Effector CD4-positive, alpha-beta T cell (primary cell): ENCODE measurements around the gene OGFOD3.
"Not testable (repeated sequence)": the region's sequence is repeated elsewhere in the genome, so short reads cannot be mapped to it uniquely, and the experiment has no call there.

Experiments used
- DNase-seq: peaks from one replicate; pipeline ENCODE4 v3.0.0-alpha.2; 2020

The OGFOD3 gene

DNA sequence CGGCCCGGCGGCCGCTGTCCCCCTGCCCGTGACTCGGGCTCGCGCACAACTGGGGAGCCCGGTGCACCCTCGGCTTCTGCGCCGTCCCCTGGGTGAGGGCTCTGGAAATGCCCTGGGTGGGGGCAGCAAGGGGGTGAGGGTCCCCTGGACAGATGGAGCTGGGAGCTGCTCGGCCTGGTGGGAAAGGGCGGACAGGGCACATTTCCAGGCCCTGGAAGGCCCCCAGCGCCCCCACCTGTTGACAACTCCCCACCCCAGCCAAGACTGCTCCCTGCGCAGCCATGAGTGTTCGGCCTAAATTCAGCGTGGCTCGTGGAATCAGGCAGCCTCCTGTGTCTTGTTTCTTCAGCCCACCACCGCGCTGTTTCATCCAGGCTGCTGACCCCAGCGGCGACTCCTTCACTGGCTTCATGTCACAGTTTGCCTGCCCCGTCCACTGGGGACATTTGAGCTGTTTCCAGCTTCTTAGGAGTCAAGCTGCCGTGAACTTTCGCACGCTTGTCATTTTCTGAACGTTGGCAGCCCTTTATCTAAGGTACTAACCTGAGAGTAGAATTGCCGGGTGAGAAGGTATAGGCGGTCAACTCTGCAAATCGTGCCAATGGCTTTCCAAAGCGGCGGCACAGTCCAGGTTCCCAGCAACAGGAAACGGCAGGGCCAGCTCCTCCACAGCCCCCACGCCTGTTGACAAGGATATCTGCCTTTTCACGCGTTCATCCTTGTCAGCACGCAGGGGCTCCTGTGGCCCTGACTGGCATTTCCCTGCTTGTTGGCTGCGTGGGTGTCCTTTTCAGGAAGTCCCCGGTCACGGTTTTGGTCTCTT is 45.9 kb downstream of the OGFOD3 start:
- no peak for DNase-seq

DNA sequence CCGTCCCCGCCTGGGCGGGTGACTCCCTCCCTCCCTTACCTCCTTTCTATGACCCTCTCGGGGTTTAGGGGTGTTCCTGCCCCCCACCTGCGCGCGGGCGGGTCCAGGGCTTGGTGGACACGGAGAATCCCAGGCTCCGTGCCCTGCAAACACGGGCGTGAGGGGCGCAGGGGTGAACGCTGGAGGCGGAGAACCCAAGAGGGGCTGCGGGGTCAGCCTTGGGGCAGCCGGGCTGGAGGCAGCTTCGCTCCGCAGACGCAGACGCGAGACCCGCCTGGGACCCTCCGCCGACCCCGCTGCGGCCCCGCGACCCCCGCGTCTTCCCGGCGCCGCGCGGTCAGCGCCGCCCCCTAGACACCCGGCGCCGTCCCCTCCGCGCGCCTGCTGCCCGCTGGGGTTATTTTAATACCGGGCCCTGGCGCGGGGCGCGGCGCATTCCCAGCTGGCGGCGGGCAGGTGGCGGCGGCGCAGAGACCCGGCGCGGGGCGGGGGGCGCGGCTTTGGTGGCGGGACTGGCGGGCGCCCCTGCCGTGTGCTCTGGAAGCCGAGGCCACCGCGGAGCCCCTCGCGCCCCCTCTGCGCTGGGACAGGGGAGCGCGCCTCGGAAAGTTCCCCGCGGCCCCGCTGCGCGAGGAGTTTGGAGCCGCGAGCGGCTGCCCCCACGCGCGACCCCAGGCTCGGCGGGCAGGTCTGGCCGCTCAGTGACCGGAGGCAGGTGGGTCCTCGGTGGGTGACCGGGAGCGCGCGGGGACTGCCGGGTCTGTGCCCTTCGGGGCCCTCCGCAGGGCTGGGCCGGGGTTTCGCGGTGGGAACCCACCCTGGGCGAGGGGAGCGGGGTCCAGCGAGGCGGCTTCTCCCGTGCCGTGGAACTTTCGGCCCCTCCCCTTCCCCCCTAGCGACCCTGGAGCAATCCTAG is 46.8 kb downstream of the OGFOD3 start, which contains the start of gene UTS2R:
Gene UTS2R, plus strand, starts transcription at position 433 of the 916 bp plus-strand sequence. CDS start 2,560 bp downstream, outside the sequence.
- DNase-seq: no peak

DNA sequence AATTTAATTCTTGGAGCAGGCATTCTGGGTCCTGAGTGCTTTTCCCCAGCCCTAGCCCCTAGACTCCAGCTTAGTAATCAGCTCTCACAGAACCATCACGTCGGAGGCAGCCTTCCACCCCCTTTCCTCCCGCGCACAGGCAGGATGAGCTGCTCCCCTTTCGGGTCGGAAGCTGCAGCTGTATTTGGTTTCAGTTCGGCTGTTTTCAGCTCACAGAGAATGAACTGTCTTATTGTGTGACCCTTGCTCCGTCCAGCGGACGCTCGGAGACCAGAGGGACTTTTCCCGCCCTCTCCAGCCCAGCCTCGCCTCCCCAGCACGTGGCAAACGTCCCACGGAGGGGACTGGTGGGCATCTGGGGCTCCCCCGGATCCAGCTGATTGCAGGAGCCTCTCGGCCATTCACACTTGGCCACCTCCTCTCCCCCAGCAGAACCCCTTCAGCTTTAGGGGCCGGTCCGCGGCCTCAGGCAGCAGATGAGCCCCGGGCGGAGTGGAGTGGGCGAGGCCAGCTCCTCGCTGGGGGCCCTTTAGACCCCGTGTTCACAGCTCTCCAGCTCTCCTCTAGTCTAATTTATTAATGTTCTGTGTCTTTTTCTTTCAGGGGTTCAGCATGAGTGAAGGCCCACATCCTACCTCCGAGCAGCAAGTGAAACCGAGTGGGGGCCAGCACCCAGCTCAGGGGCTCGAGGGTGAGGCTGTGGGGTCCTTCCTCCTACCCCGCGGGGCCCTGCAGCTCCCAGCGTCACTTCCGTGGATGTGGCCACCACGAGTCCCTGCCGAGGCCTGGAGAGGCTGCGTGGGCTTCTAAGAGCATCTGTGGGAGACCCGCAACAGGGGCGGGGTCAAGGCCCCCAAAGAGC is 47.7 kb downstream of the OGFOD3 start:
- no peak for DNase-seq

DNA sequence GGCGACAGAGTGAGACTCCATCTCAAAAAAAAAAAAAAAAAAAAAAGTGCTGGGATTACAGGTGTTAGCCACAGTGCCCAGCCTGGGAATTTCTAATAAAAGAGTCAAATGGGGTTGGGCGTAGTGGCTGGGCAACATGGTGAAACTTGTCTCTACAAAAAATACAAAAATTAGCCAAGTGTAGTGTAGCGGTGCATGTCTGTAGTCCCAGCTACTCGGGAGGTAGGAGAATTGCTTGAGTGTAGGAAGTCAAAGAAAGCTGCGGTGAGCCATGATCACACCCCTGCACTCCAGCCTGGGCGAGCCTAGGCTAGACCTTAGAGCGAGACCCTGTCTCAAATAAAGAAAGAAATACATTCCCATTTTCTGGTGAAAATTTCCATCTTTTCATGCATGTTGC is 49.2 kb downstream of the OGFOD3 start:
- no peak for DNase-seq

DNA sequence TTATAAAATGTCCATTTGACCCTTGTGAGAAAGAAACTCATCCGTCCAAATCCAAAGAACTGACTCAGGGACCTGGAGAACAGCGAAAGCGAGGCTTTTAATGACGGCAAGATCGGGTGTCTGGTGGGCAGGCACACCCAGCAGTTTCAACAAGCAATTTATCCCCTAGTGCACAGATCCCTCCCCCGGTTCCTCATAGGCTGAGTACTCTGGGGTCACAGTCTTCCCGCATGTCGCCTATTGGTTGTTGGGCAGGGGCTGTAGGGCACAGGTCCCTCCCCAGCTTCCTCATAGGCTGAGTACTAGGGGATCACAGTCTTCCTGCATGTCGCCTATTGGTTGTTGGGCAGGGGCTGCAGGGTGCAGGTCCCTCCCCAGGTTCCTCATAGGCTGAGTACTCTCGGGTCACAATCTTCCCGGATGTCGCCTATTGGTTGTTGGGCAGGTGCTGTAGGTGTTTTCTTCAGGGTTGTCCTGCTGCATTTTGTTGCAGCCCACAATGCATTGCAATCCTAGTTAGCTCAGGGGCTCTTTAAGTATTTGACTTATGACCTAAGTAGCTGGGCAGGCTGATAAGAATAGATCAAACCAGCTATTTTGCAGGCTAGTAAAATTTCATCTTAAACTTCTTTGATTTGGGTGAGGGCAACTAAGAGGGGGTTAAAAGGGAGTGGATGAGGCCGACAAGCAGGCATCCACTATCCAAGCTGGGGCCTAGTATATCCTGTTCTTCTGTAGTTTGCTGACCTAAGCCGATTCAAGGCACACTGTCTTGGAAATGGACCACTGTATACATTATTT is 50.5 kb downstream of the OGFOD3 start:
- DNase-seq: no peak

DNA sequence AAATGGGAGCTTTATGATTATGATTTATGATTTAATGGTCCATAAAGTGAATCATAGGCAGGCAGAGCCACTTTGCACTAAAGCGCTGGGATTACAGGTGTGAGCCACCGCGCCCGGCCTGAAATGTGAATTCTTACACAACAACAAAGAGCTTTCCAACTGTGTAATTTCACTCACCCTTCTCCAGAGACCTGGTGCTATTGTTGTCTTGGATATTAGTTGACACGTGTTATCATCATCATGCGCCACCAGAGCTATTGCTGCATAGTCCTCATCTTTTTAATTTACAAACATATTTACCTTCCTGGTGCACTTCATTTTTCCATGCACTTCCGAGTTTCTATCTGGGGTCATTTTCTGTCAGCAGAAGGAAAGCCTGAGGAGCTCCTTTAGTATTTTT is 51.6 kb downstream of the OGFOD3 start:
- DNase-seq: no peak

DNA sequence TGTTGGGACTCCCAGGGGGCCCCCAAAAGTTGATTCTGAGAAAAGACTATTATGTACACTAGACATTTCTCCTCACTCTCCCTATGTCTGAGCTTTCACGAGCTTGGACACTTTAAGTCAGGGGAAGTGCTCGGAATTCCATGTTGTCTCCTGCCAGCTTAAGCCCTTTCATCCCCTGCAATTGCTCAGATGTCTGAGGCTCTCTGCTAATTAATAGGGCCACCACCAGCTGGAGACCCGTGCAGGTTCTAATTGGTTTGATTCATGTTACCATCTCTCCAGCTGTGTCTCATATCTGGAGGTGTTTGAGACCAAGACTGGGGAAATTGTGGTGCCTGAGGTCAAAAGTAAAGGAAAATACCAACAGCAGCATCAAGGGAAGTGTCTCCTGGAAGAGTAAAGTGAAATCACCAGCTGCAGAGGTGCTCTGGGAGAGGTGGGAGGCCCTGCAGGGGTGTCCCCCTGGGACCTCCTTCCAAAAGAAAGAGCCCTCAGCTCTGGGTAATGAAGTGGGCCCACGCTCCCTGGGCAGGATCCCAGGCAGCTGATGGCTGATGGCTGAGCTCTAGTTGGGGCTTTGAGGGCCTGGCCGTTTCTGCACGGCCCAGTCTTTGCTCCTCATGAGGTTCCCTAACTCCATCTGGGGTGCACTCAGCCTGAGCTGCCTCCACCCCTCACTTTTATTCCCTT is 52.6 kb downstream of the OGFOD3 start:
- DNase-seq: no peak

DNA sequence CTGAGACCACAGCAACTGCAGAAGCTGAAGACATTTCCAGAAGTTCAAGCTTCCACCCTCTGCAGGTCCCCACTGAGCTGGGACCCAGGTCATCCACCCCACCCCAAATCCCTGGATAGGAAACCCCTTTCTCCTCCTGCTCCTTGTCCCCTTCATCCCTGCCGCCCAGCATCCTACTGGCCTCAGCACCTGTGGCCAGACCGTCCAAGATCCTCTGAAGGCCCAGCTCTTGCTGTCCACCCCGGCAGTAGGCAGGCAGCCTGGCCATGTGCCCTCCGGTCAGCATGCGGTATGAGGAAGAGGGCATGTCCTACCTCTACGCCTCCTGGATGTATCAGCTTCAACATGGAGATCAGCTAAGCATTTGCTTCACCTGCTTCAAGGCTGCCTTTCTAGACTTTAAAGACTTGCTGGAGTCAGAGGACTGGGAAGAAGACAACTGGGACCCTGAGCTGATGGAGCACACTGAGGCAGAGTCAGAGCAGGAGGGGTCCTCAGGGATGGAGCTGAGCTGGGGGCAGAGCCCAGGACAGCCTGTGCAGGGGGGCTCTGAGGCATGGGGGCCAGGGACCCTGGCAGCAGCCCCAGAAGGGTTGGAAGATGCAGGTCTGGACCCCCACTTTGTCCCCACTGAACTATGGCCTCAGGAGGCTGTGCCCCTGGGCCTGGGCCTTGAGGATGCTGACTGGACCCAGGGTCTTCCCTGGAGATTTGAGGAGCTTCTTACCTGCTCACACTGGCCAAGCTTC is 56.3 kb downstream of the OGFOD3 start:
- DNase-seq: no peak

DNA sequence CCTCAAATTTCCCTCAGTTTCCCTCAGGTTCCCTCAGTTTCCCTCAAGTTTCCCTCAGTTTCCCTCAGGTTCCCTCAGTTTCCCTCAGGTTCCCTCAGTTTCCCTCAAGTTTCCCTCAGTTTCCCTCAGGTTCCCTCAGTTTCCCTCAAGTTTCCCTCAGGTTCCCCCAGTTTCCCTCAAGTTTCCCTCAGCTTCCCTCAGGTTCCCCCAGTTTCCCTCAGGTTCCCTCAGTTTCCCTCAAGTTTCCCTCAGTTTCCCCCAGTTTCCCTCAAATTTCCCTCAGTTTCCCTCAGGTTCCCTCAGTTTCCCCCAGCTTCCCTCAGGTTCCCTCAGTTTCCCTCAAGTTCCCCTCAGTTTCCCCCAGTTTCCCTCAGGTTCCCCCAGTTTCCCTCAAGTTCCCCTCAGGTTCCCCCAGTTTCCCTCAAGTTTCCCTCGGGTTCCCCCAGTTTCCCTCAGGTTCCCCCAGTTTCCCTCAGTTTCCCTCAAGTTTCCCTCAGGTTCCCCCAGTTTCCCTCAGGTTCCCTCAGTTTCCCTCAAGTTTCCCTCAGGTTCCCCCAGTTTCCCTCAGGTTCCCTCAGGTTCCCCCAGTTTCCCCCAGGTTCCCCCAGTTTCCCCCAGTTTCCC is 58.8 kb downstream of the OGFOD3 start:
- DNase-seq: not testable (repeated sequence)

DNA sequence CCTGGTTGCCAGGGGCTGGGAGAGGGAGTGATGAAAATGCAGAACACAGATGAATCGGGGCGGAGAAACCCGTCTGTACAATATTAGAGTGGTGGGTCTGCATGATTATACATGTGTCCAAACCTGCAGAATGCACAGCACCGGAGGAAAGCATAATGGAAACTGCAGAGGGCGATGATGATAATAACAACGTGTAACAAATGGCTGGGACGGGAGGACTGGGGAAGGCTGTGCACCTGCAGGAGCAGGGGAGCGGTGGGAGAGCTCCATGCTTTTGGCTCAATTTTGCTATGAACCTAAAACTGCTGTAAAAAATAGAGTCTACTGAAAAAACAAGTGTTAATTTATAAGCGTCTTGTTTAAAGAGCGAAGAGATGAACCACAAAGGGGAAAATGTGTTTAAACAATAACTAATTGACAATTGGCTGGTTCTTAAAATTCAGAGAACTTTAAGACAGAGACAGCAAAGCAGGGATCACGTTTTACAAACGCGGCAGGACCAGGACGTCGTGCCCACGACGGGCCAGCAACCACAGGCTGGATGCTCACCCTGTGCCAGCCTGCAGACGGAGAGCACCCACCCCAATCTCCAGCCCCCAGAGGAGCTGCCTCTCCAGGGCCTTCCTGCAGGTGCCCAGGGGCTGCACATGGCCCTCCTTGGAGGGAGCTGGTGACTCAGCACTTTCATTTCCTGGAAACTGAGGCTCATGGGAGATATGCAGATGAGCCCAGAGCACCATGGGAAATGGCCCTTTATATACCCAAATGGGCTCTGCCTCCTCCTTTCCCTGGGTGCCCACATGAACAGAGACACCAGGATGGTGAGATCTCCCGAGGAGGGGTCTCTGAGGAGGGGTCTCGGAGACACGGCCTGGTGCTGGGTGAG is 59.7 kb downstream of the OGFOD3 start, which contains the start of gene TEX19:
Gene TEX19, plus strand, starts transcription at position 783 of the 886 bp plus-strand sequence. CDS start 2,904 bp downstream, outside the sequence.
- DNase-seq: no peak

DNA sequence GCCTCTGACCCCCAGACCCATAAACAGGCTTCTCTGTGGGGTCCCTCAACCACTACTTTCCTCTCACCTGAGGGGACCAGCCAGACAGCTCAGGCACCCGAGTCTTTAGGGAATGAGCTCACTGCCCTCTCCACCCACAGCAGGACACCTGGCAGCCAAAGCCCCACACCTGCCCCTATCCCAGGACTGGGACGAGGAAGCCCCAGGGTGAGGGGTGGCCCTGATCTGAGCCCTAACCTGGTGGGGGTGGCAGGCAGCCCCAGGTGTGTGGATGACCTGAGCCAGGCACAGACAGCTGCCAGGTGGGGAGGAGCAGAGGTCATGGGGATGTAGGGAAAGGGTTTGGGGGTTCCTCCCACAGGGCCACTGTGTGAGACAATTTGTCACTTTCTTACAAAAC is 61.0 kb downstream of the OGFOD3 start:
- DNase-seq: no peak

DNA sequence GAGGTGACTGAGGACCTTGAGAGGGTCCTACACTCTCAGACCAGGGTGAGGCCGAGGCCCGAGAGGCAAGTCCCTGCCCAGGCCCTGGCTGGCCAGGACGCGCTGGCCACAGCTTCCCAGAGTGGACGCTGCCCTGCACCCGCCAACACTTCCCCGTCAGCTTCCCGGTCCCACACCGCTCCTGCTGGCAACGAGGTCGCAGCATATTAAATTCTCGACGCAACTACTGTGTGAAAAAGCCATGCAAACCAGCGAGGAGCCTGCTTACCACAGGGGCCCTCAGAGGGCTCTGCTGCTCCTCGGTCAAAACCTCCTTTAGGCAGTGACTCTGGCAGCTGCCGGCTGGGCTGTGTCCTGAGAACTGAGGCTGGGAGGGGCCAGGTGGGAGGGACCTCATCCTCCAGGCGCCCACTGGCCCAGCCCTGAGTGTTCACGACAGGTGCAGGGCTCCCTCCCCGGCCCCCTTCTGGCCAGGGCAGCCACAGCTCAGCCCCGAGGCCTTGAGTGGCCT is 61.5 kb downstream of the OGFOD3 start:
- DNase-seq: no peak

DNA sequence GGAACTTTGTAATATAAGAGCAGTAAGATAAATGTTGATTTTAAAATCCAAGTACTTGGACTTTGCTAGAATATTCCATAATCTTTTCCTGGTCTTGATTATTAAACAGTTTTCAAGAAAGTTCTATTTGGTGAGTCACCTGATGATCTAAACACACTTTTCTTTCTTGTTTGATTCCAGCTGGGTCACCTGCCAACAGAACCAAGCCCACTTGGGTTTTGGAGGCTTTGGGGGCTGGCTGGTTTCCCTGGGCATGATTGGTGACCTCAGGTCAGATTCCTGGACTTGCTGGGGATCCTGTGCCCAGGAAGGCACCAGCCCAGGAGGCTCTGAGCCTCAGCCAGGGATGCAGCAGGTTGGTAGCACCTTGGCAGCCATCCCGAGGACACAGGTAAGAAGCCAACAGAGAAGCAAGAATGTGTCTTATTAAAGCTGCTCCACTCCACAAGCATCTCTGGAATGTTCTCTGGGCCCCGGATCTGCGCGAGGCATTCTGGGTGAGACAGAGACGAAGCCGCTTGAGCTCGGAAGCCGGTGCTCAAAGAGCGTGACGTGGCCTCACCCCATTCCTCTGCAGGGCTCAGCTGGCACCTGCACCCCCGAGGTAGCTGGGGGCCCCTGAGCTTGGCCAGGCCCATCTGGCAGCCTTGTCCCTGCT is 62.5 kb downstream of the OGFOD3 start:
- DNase-seq: no peak

DNA sequence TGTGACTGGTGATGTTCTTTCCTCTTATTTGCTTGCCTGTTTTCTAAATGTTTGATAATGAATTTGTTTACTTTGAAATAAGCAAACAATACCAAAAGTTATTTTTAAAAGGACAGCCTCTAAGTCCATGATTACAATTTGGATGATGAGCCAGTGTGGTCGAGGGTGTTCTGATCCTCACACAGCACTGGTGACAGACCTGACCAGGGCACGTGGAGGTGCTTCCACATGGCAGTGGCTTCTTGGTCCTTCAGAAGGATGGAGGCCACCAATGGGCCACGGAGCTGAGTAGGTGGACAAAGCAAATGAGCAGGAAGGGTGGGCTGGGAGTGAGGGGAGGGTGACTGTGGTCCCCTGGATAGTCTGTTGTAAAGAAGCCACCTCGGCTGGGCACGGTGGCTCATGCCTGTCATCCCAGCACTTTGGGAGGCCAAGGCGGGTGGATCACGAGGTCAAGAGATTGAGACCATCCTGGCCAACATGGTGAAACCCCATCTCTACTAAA is 63.5 kb downstream of the OGFOD3 start:
- DNase-seq: no peak

DNA sequence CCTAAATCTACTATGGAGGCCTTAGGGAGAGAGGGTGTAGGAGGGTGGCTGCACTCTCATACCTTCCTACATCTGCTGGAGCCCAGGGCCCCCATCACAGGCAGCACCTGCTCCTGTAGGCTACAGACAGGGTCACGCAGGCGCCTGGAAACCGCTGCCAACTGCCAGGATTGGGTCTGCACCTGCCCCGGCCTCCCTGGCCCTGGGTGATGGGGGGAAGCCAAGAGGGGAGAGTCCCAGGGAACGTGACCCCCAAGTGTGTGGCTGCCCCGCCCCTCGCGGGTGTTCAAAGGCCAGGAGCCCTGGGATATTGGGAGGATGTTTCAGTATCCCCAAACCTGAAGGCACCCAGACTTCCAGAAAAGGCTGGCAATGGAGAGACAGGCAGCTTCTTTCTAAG is 64.9 kb downstream of the OGFOD3 start:
- DNase-seq: no peak

DNA sequence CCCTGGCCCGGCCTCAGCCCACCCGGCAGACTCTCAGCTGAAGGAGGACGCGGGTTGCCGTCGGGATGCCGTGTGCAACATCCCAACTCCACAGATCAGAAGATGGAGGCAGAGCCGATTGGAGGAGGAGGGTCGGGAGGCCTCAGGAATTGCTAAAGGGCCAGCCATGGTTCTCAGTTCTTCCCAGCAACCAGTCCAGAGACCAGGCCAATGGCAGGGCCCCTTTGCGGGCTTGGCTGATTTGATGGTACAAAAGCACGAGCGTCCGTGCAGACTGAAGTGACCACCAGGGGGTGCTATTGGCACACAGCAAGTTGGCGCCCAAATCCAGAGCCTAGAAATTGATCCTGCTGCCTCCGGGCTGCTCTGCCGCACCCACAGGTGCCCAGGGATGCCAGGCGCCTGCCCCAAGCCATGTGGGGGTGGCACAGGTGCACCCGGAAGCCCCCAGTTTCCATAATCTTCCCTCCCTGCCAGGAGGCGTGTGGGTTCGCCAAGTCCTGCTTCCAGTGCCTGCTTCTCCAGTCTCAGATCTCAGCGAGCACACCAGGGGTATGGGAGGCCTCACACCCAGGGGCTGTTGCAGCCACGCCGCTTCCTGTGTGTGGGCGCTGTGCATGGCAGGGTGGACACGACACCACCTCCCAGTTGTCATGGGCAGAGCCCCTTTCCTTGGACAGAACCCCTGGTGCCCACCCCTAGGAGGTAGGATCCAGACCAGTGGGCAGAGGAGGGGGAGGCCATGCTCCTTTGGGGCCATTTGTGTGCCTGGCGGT is 66.5 kb downstream of the OGFOD3 start:
- peak; percentile 79 for DNase-seq

DNA sequence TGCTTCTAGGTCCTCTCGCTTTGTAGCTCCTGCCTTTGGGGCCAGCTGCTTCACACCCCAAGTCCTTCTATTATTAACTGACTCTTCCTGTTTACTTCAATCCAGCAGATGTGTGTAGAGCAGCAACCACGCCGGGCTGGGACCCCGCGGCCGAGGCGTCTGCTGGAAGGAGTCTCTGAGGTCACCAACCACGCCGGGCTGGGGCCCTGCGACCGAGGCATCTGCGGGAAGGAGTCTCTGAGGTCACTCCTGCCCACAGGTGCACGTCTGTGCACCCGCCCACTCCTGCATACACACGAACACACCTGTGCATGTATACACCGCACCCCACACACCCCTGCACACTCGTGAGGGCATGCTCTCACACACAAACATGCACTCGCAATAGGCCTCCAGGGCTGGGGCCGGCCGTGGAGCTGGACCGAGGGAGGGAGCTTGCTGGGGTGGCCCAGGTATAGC is 67.1 kb downstream of the OGFOD3 start:
- DNase-seq: no peak
